GM21447 (cell line): Measurements from ENCODE around the gene TNFRSF12A.
A peak's percentile ranks its signal among the peaks of the same experiment; 100 is the strongest.
"Not testable (repeated sequence)": the region's sequence is repeated elsewhere in the genome, so short reads cannot be mapped to it uniquely, and the experiment has no call there.

ENCODE experiments used
- ATAC-seq: cut with Tn5 transposase; IDR thresholded peaks from one replicate; pipeline ENCODE4 v1.9.1; 2021; ENCODE audit not compliant: unreplicated experiment

TNFRSF12A gene

GRCh38 chr16:3045758-3046640, 25.8 kb downstream of the TNFRSF12A start, which contains the start of gene MMP25:
Gene MMP25 (plus strand): TSS chr16:3046561. CDS start chr16:3046918, 357 bp downstream.
- ATAC-seq, result no peak

GRCh38 chr16:3046641-3047386, 26.6 kb downstream of the TNFRSF12A start:
- no peak for ATAC-seq

- no peak for ATAC-seq
These were observed 27.2 kb downstream of the TNFRSF12A start for GRCh38 chr16:3047387-3047720.

GRCh38 chr16:3049921-3050481, 29.8 kb downstream of the TNFRSF12A start:
- no peak for ATAC-seq

- no peak for ATAC-seq
These were observed 30.3 kb downstream of the TNFRSF12A start for GRCh38 chr16:3050487-3050886.

- no peak for ATAC-seq
These were observed 30.8 kb downstream of the TNFRSF12A start for GRCh38 chr16:3051009-3051408.

- no peak for ATAC-seq
These were observed 31.3 kb downstream of the TNFRSF12A start for GRCh38 chr16:3051494-3051893.

GRCh38 chr16:3052571-3053329, 32.6 kb downstream of the TNFRSF12A start:
- not testable (repeated sequence) for ATAC-seq

GRCh38 chr16:3053330-3053710, 33.2 kb downstream of the TNFRSF12A start:
- not testable (repeated sequence) for ATAC-seq

- no peak for ATAC-seq
These were observed 35.0 kb downstream of the TNFRSF12A start for GRCh38 chr16:3054965-3055733.

- not testable (repeated sequence) for ATAC-seq
These were observed 35.6 kb downstream of the TNFRSF12A start for GRCh38 chr16:3055734-3056115.

GRCh38 chr16:3056336-3057180, 36.4 kb downstream of the TNFRSF12A start:
- no peak for ATAC-seq

- no peak for ATAC-seq
These were observed 37.3 kb downstream of the TNFRSF12A start for GRCh38 chr16:3057181-3058138.

- peak; percentile 27 for ATAC-seq
These were observed 38.2 kb downstream of the TNFRSF12A start for GRCh38 chr16:3058139-3059030.

GRCh38 chr16:3059041-3059722, 39.0 kb downstream of the TNFRSF12A start:
- peak; percentile 72 for ATAC-seq

- no peak for ATAC-seq
These were observed 39.6 kb downstream of the TNFRSF12A start for GRCh38 chr16:3059723-3060242.
